ENCODE data around the gene RASA3.

Gene RASA3

GRCh38 chr13:114056205-114057013 is 76.0 kb downstream of the RASA3 start:
- Histone ChIP-seq H3K4me3 (ENCODE audit: low read depth, low read length) (no peak overlapping the region), H3K4me1 (ENCODE audit: control insufficient read depth, insufficient read depth, low read length) (peaks cover 7% of the 10 kb centered on the region; the same call in 1 of the 2 replicates), H3K36me3 (ENCODE audit: control insufficient read depth, insufficient read depth, low read length) (peaks cover 8% of the 10 kb centered on the region), H3K27ac (ENCODE audit: low read depth, low read length) (no peak overlapping the region), H3K27me3 (ENCODE audit: control insufficient read depth, insufficient read depth, low read length) (no peaks in the 10 kb centered on the region), H3K9me3 (ENCODE audit: control insufficient read depth, insufficient read depth, low read depth, low read length) (no peaks in the 10 kb centered on the region), H3K9ac (ENCODE audit: low read length) (no peak overlapping the region)

- no peak overlapping the region for H3K27ac ChIP-seq (ENCODE audit: low read depth, low read length)
- peaks cover 7% of the 10 kb centered on the region; the same call in 1 of the 2 replicates for H3K4me1 ChIP-seq (ENCODE audit: control insufficient read depth, insufficient read depth, low read length)
- no peaks in the 10 kb centered on the region for H3K9me3 ChIP-seq (ENCODE audit: control insufficient read depth, insufficient read depth, low read depth, low read length)
- H3K36me3 ChIP-seq (ENCODE audit: control insufficient read depth, insufficient read depth, low read length) = peaks cover 8% of the 10 kb centered on the region
- H3K9ac ChIP-seq (ENCODE audit: low read length) = no peak overlapping the region
- H3K4me3 ChIP-seq (ENCODE audit: low read depth, low read length) = no peak overlapping the region
- H3K27me3 ChIP-seq (ENCODE audit: control insufficient read depth, insufficient read depth, low read length) = no peaks in the 10 kb centered on the region
These were observed 76.7 kb downstream of the RASA3 start for GRCh38 chr13:114055766-114056165.

GRCh38 chr13:114054830-114055439 is 77.5 kb downstream of the RASA3 start:
- Histone ChIP-seq H3K27ac (ENCODE audit: low read depth, low read length) (no peak overlapping the region), H3K9ac (ENCODE audit: low read length) (no peak overlapping the region), H3K36me3 (ENCODE audit: control insufficient read depth, insufficient read depth, low read length) (peaks cover 8% of the 10 kb centered on the region), H3K9me3 (ENCODE audit: control insufficient read depth, insufficient read depth, low read depth, low read length) (no peaks in the 10 kb centered on the region), H3K4me3 (ENCODE audit: low read depth, low read length) (no peak overlapping the region), H3K27me3 (ENCODE audit: control insufficient read depth, insufficient read depth, low read length) (no peaks in the 10 kb centered on the region), H3K4me1 (ENCODE audit: control insufficient read depth, insufficient read depth, low read length) (peaks cover 7% of the 10 kb centered on the region; the same call in 1 of the 2 replicates)

- Histone ChIP-seq H3K4me1 (ENCODE audit: control insufficient read depth, insufficient read depth, low read length) (peaks cover 7% of the 10 kb centered on the region; the same call in 1 of the 2 replicates), H3K27ac (ENCODE audit: low read depth, low read length) (no peak overlapping the region), H3K36me3 (ENCODE audit: control insufficient read depth, insufficient read depth, low read length) (peaks cover 8% of the 10 kb centered on the region), H3K9me3 (ENCODE audit: control insufficient read depth, insufficient read depth, low read depth, low read length) (no peaks in the 10 kb centered on the region), H3K27me3 (ENCODE audit: control insufficient read depth, insufficient read depth, low read length) (no peaks in the 10 kb centered on the region), H3K9ac (ENCODE audit: low read length) (no peak overlapping the region), H3K4me3 (ENCODE audit: low read depth, low read length) (no peak overlapping the region)
These were observed 78.2 kb downstream of the RASA3 start for GRCh38 chr13:114054264-114054663.

GRCh38 chr13:114053026-114053425 is 79.4 kb downstream of the RASA3 start:
- no peak overlapping the region for H3K4me3 ChIP-seq (ENCODE audit: low read depth, low read length)
- no peaks in the 10 kb centered on the region for H3K27me3 ChIP-seq (ENCODE audit: control insufficient read depth, insufficient read depth, low read length)
- no peaks in the 10 kb centered on the region for H3K9me3 ChIP-seq (ENCODE audit: control insufficient read depth, insufficient read depth, low read depth, low read length)
- peaks cover 8% of the 10 kb centered on the region for H3K36me3 ChIP-seq (ENCODE audit: control insufficient read depth, insufficient read depth, low read length)
- no peak overlapping the region for H3K27ac ChIP-seq (ENCODE audit: low read depth, low read length)
- peaks cover 7% of the 10 kb centered on the region; the same call in 1 of the 2 replicates for H3K4me1 ChIP-seq (ENCODE audit: control insufficient read depth, insufficient read depth, low read length)
- no peak overlapping the region for H3K9ac ChIP-seq (ENCODE audit: low read length)

GRCh38 chr13:114050536-114051450 is 81.6 kb downstream of the RASA3 start:
- Histone ChIP-seq H3K36me3 (ENCODE audit: control insufficient read depth, insufficient read depth, low read length) (peaks cover 5% of the 10 kb centered on the region), H3K4me1 (ENCODE audit: control insufficient read depth, insufficient read depth, low read length) (peaks cover 7% of the 10 kb centered on the region; the same call in 1 of the 2 replicates), H3K27me3 (ENCODE audit: control insufficient read depth, insufficient read depth, low read length) (no peaks in the 10 kb centered on the region), H3K27ac (ENCODE audit: low read depth, low read length) (no peak overlapping the region), H3K9ac (ENCODE audit: low read length) (no peak overlapping the region), H3K9me3 (ENCODE audit: control insufficient read depth, insufficient read depth, low read depth, low read length) (no peaks in the 10 kb centered on the region), H3K4me3 (ENCODE audit: low read depth, low read length) (no peak overlapping the region)

- no peak overlapping the region for H3K27ac ChIP-seq (ENCODE audit: low read depth, low read length)
- H3K4me1 ChIP-seq (ENCODE audit: control insufficient read depth, insufficient read depth, low read length) = peaks cover 4% of the 10 kb centered on the region; the same call in 1 of the 2 replicates
- H3K9me3 ChIP-seq (ENCODE audit: control insufficient read depth, insufficient read depth, low read depth, low read length) = no peaks in the 10 kb centered on the region
- H3K9ac ChIP-seq (ENCODE audit: low read length) = no peak overlapping the region
- H3K36me3 ChIP-seq (ENCODE audit: control insufficient read depth, insufficient read depth, low read length) = no peaks in the 10 kb centered on the region
- H3K4me3 ChIP-seq (ENCODE audit: low read depth, low read length) = no peak overlapping the region
- no peaks in the 10 kb centered on the region for H3K27me3 ChIP-seq (ENCODE audit: control insufficient read depth, insufficient read depth, low read length)
These were observed 82.8 kb downstream of the RASA3 start for GRCh38 chr13:114049626-114050101.

GRCh38 chr13:114049026-114049425 is 83.4 kb downstream of the RASA3 start:
- no peak overlapping the region for H3K27ac ChIP-seq (ENCODE audit: low read depth, low read length)
- no peaks in the 10 kb centered on the region for H3K36me3 ChIP-seq (ENCODE audit: control insufficient read depth, insufficient read depth, low read length)
- H3K27me3 ChIP-seq (ENCODE audit: control insufficient read depth, insufficient read depth, low read length) = no peaks in the 10 kb centered on the region
- H3K9ac ChIP-seq (ENCODE audit: low read length) = no peak overlapping the region
- H3K4me1 ChIP-seq (ENCODE audit: control insufficient read depth, insufficient read depth, low read length) = peaks cover 4% of the 10 kb centered on the region; the same call in 1 of the 2 replicates
- H3K4me3 ChIP-seq (ENCODE audit: low read depth, low read length) = no peak overlapping the region
- H3K9me3 ChIP-seq (ENCODE audit: control insufficient read depth, insufficient read depth, low read depth, low read length) = no peaks in the 10 kb centered on the region

GRCh38 chr13:114048443-114048842 is 84.0 kb downstream of the RASA3 start:
- H3K4me3 ChIP-seq (ENCODE audit: low read depth, low read length) = no peak overlapping the region
- H3K36me3 ChIP-seq (ENCODE audit: control insufficient read depth, insufficient read depth, low read length) = no peaks in the 10 kb centered on the region
- H3K4me1 ChIP-seq (ENCODE audit: control insufficient read depth, insufficient read depth, low read length) = peaks cover 4% of the 10 kb centered on the region; the same call in 1 of the 2 replicates
- no peaks in the 10 kb centered on the region for H3K9me3 ChIP-seq (ENCODE audit: control insufficient read depth, insufficient read depth, low read depth, low read length)
- no peak overlapping the region for H3K27ac ChIP-seq (ENCODE audit: low read depth, low read length)
- H3K27me3 ChIP-seq (ENCODE audit: control insufficient read depth, insufficient read depth, low read length) = no peaks in the 10 kb centered on the region
- H3K9ac ChIP-seq (ENCODE audit: low read length) = no peak overlapping the region

GRCh38 chr13:114047358-114047881 is 85.0 kb downstream of the RASA3 start:
- H3K4me1 ChIP-seq (ENCODE audit: control insufficient read depth, insufficient read depth, low read length) = no peaks in the 10 kb centered on the region; the same call in 1 of the 2 replicates
- H3K4me3 ChIP-seq (ENCODE audit: low read depth, low read length) = no peak overlapping the region
- no peaks in the 10 kb centered on the region for H3K36me3 ChIP-seq (ENCODE audit: control insufficient read depth, insufficient read depth, low read length)
- H3K27ac ChIP-seq (ENCODE audit: low read depth, low read length) = no peak overlapping the region
- no peak overlapping the region for H3K9ac ChIP-seq (ENCODE audit: low read length)
- no peaks in the 10 kb centered on the region for H3K27me3 ChIP-seq (ENCODE audit: control insufficient read depth, insufficient read depth, low read length)
- no peaks in the 10 kb centered on the region for H3K9me3 ChIP-seq (ENCODE audit: control insufficient read depth, insufficient read depth, low read depth, low read length)
